Measurements from ENCODE around the gene LRBA.
A peak's percentile ranks its signal among the peaks of the same experiment; 100 is the strongest.
"Not testable (repeated sequence)": the region's sequence is repeated elsewhere in the genome, so short reads cannot be mapped to it uniquely, and the experiment has no call there.

The LRBA gene

GRCh38 chr4:150533673-150534072, 481.4 kb downstream of the LRBA start:
- H3K4me3 ChIP-seq (ENCODE audit: low read length), result no peak overlapping the region
- DNase-seq (ENCODE audit: low read depth), result no peak
- TF ChIP-seq CTCF (conservative IDR thresholded peaks at IDR 0.05; ENCODE audit: low read length), result no peak

GRCh38 chr4:150525321-150525868, 489.7 kb downstream of the LRBA start:
- no peak for TF ChIP-seq CTCF (conservative IDR thresholded peaks at IDR 0.05; ENCODE audit: low read length)
- no peak for DNase-seq (ENCODE audit: low read depth)
- no peak overlapping the region for H3K4me3 ChIP-seq (ENCODE audit: low read length)

GRCh38 chr4:150518559-150518958, 496.5 kb downstream of the LRBA start:
- no peak overlapping the region for H3K4me3 ChIP-seq (ENCODE audit: low read length)
- TF ChIP-seq CTCF (conservative IDR thresholded peaks at IDR 0.05; ENCODE audit: low read length), result no peak
- peak; percentile 9 for DNase-seq (ENCODE audit: low read depth)

GRCh38 chr4:150515135-150515534, 499.9 kb downstream of the LRBA start:
- no peak for TF ChIP-seq CTCF (conservative IDR thresholded peaks at IDR 0.05; ENCODE audit: low read length)
- DNase-seq (ENCODE audit: low read depth), result no peak
- H3K4me3 ChIP-seq (ENCODE audit: low read length), result no peak overlapping the region

GRCh38 chr4:150514709-150515108, 500.4 kb downstream of the LRBA start:
- no peak overlapping the region for H3K4me3 ChIP-seq (ENCODE audit: low read length)
- DNase-seq (ENCODE audit: low read depth), result no peak
- TF ChIP-seq CTCF (conservative IDR thresholded peaks at IDR 0.05; ENCODE audit: low read length), result no peak

GRCh38 chr4:150510176-150510865, 504.8 kb downstream of the LRBA start:
- no peak for TF ChIP-seq CTCF (conservative IDR thresholded peaks at IDR 0.05; ENCODE audit: low read length)
- peak; percentile 80 for DNase-seq (ENCODE audit: low read depth)
- H3K4me3 ChIP-seq (ENCODE audit: low read length), result peak overlapping the region; percentile 18

- not testable (repeated sequence) for H3K4me3 ChIP-seq (ENCODE audit: low read length); DNase-seq (ENCODE audit: low read depth)
These were observed 507.4 kb downstream of the LRBA start for GRCh38 chr4:150507656-150508055.
